Measurements from ENCODE around the gene MRPS14. TPM values are rescaled to one million over a fixed set of nuclear protein-coding genes. Genes with fewer than 3 reads are reported as not detected.

MRPS14 gene
- total and polyA plus RNA-seq, 9 of the 15 experiments (the other 6 are each of a cell fraction or from before 2014, with no cell fraction given): 38.1 to 231 (median 54.9) TPM

DNA sequence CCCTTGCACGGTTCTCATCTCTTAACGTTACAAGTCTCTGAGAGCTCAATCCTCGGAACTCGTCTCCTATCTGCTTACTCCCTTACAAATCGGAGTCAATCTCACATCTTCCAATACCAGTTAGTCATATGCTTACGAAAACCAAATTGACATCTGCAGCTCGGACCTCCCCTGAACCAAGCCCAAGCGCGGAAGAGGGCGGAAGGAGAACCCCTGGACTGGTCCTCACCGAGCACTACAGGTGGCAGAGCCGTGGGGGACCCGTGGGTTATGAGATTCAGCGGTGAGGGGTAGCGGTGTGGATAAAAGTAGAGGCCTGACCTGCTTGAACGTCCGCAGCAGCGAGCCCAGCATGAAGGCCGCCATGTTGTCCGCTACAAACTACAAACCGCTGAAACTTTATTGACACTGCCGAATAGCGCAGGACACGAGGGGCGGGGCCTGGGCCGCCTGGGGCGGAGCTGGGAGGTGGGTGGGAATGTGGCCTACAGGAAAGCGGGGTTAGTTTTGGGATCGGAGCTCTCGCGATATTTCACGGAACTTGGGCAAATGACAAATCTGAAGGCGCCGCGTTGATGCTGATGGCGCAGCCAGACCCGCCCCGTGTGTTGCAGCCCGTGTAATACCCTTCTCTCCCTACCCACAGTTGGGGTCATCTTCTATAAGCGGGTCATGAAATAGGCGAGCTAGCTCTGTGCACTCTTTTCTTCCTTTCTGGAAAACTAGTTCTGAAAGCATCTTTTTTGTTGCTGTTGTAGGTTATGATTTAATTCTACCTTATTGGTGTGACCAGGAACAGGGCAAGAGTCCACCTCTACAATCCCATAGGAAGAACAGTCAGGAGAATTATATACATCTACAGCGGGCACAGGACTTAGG is at the start of gene MRPS14 (continued):
- TF ChIP-seq, protein P1, sequence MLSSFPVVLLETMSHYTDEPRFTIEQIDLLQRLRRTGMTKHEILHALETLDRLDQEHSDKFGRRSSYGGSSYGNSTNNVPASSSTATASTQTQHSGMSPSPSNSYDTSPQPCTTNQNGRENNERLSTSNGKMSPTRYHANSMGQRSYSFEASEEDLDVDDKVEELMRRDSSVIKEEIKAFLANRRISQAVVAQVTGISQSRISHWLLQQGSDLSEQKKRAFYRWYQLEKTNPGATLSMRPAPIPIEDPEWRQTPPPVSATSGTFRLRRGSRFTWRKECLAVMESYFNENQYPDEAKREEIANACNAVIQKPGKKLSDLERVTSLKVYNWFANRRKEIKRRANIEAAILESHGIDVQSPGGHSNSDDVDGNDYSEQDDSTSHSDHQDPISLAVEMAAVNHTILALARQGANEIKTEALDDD (IDR thresholded peaks at IDR 0.05): peak; percentile 65
- TF ChIP-seq HDAC2 (IDR thresholded peaks at IDR 0.05): peak; percentile 91; the same call in 1 of the 2 replicates
- TF ChIP-seq, protein P2, sequence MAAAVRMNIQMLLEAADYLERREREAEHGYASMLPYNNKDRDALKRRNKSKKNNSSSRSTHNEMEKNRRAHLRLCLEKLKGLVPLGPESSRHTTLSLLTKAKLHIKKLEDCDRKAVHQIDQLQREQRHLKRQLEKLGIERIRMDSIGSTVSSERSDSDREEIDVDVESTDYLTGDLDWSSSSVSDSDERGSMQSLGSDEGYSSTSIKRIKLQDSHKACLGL (CRISPR knock-in tag; IDR thresholded peaks at IDR 0.05; ENCODE audit: borderline replicate concordance, poor library complexity, severe bottlenecking): peak; percentile 77
- peak; percentile 85; the same call in 1 of the 2 replicates for TF ChIP-seq PML (IDR thresholded peaks at IDR 0.05; ENCODE audit: low read length)
- TF ChIP-seq DIDO1 (tag; IDR thresholded peaks at IDR 0.05; ENCODE audit: low read depth): peak; percentile 61
- peak in 1 of 2 experiments; percentile 23; a peak in 1 of 4 replicates for TF ChIP-seq ETV6 (IDR thresholded peaks at IDR 0.05; ENCODE audit: borderline replicate concordance in 1 of 2, low read depth in 2 of 2, low read length in 1 of 2)
- TF ChIP-seq ETV6 (CRISPR knock-in tag; IDR thresholded peaks at IDR 0.05; ENCODE audit: borderline replicate concordance): no peak
- TF ChIP-seq MAFK (IDR thresholded peaks at IDR 0.05; ENCODE audit: low read length): peak; percentile 16; the same call in 1 of the 2 replicates
- TF ChIP-seq KDM5B (IDR thresholded peaks at IDR 0.05; ENCODE audit: insufficient replicate concordance, low read depth, low read length): peak; percentile 97
- peak; percentile 71; the same call in 1 of the 2 replicates for TF ChIP-seq TOE1 (IDR thresholded peaks at IDR 0.05; ENCODE audit: borderline replicate concordance)
- 0 out of 2 replicates have a peak, but pooled peaks have one; percentile 14 for TF ChIP-seq TOE1 (CRISPR knock-in tag; IDR thresholded peaks at IDR 0.05; ENCODE audit: borderline replicate concordance, low read depth)
- peak; percentile 17; the same call in 1 of the 2 replicates for TF ChIP-seq TCF3 (CRISPR knock-in tag; IDR thresholded peaks at IDR 0.05)
- TF ChIP-seq SAP30 (IDR thresholded peaks at IDR 0.05; ENCODE audit: borderline replicate concordance, insufficient read depth, low read depth, low read length, poor library complexity, severe bottlenecking): no peak
- TF ChIP-seq, protein P3, sequence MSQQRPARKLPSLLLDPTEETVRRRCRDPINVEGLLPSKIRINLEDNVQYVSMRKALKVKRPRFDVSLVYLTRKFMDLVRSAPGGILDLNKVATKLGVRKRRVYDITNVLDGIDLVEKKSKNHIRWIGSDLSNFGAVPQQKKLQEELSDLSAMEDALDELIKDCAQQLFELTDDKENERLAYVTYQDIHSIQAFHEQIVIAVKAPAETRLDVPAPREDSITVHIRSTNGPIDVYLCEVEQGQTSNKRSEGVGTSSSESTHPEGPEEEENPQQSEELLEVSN (IDR thresholded peaks at IDR 0.05; ENCODE audit: borderline replicate concordance in 1 of 2, extremely low read depth in 1 of 2, insufficient read depth in 1 of 2, insufficient read length in 1 of 2, low read depth in 1 of 2, low read length in 1 of 2, poor library complexity in 1 of 2, severe bottlenecking in 1 of 2): peak in 1 of 2 experiments; percentile 26
- TF ChIP-seq ZNF75A (CRISPR knock-in tag; IDR thresholded peaks at IDR 0.05): no peak
- TF ChIP-seq, protein P4, sequence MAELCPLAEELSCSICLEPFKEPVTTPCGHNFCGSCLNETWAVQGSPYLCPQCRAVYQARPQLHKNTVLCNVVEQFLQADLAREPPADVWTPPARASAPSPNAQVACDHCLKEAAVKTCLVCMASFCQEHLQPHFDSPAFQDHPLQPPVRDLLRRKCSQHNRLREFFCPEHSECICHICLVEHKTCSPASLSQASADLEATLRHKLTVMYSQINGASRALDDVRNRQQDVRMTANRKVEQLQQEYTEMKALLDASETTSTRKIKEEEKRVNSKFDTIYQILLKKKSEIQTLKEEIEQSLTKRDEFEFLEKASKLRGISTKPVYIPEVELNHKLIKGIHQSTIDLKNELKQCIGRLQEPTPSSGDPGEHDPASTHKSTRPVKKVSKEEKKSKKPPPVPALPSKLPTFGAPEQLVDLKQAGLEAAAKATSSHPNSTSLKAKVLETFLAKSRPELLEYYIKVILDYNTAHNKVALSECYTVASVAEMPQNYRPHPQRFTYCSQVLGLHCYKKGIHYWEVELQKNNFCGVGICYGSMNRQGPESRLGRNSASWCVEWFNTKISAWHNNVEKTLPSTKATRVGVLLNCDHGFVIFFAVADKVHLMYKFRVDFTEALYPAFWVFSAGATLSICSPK (IDR thresholded peaks at IDR 0.05; ENCODE audit: borderline replicate concordance): 0 out of 2 replicates have a peak, but pooled peaks have one; percentile 15
- TF ChIP-seq NCOR1 (IDR thresholded peaks at IDR 0.05): peak; percentile 49; the same call in 1 of the 2 replicates
- TF ChIP-seq FOXK2 (conservative IDR thresholded peaks at IDR 0.05 in 1 of 2, IDR thresholded peaks at IDR 0.05 in 1 of 2; ENCODE audit: low read depth in 2 of 2): peak; percentile 92 to 96
- no peak for TF ChIP-seq RBM22 (IDR thresholded peaks at IDR 0.05; ENCODE audit: low read depth, low read length, poor library complexity, severe bottlenecking)
- peak; percentile 39 for TF ChIP-seq RBM25 (IDR thresholded peaks at IDR 0.05; ENCODE audit: low read depth, low read length, severe bottlenecking)
- TF ChIP-seq MTA3 (IDR thresholded peaks at IDR 0.05; ENCODE audit: borderline replicate concordance): peak; percentile 66; the same call in 1 of the 2 replicates
- peak; percentile 96 for TF ChIP-seq POLR2A (conservative IDR thresholded peaks at IDR 0.05)

Measured in K562 (cell line).